Cardiac muscle cell (in vitro differentiated cells and primary cell): Measurements from ENCODE around the gene LMAN1L. TPM values are rescaled to one million over a fixed set of nuclear protein-coding genes. Genes with fewer than 3 reads are reported as not detected.

Experiments
- DNase-seq, 2 donors: peaks; one replicate each; pipeline versions ENCODE4 v3.0.0 to v3.0.0-alpha.2; 2010 to 2017; ENCODE audit warnings: low read depth in 1 of 2, low spot score in 1 of 2
- H3K27ac ChIP-seq: fragments of 200-600 bp; sonication (generic); 2 replicates; pipeline ENCODE4 v1.5.1; 2016
- H3K27me3 ChIP-seq: fragments of 200-600 bp; sonication (generic); 2 replicates; pipeline ENCODE4 v1.6.0; 2016; ENCODE audit warnings: control low read depth
- H3K36me3 ChIP-seq: fragments of 200-600 bp; sonication (generic); 2 replicates; pipeline ENCODE4 v1.5.1; 2016; ENCODE audit warnings: control low read depth
- H3K4me1 ChIP-seq: fragments of 200-600 bp; sonication (generic); 2 replicates; pipeline ENCODE4 v1.8.1; 2017; ENCODE audit warnings: low read depth, mild to moderate bottlenecking, mixed run types
- H3K4me3 ChIP-seq: fragments of 200-600 bp; sonication (generic); 2 replicates; pipeline ENCODE4 v1.5.1; 2016; ENCODE audit warnings: mild to moderate bottlenecking
- H3K9me3 ChIP-seq: fragments of 200-600 bp; sonication (generic); 2 replicates; pipeline ENCODE4 v1.5.1; 2017; ENCODE audit warnings: low read depth, mild to moderate bottlenecking, control low read depth
- CTCF ChIP-seq: IDR thresholded peaks from 2 replicates; pipeline ENCODE4 v1.5.1; 2012; ENCODE audit warnings: low read depth, mild to moderate bottlenecking, low read length
- polyA plus RNA-seq: library from polyadenylated mRNA; unstranded; fragments of >200 nt; fragmentation: Nextera tagmentation; extraction: Ambion mirVana; gene quantifications from 2 replicates; pipeline ENCODE4 v1.2.1, GENCODE V29; 2016
- total RNA-seq: library from RNA; depleted of rRNA; stranded (reverse); fragments of >200 nt; gene quantifications from 2 replicates; pipeline ENCODE4 v1.2.3, GENCODE V29; 2016

LMAN1L gene
- total and polyA plus RNA-seq, 2 experiments from 2014 or later = not detected

- TF ChIP-seq CTCF = peak; percentile 97
- peak; percentile 59 to 60 for DNase-seq
- Histone ChIP-seq H3K4me1 (no peaks in the 10 kb centered on the region), H3K36me3 (peaks cover 23% of the 10 kb centered on the region), H3K4me3 (no peak overlapping the region), H3K27ac (peak overlapping the region; percentile 19), H3K9me3 (no peaks in the 10 kb centered on the region), H3K27me3 (no peaks in the 10 kb centered on the region)
Measured at GRCh38 chr15:74799856-74800558, 12.6 kb upstream of the LMAN1L start.

- no peak for TF ChIP-seq CTCF
- peaks cover 23% of the 10 kb centered on the region for H3K36me3 ChIP-seq
Measured at GRCh38 chr15:74800559-74801094, 12.0 kb upstream of the LMAN1L start.

GRCh38 chr15:74801311-74801997 is 11.2 kb upstream of the LMAN1L start:
- Histone ChIP-seq H3K27ac (no peak overlapping the region), H3K27me3 (no peaks in the 10 kb centered on the region), H3K4me1 (no peaks in the 10 kb centered on the region), H3K4me3 (no peak overlapping the region), H3K36me3 (peaks cover 23% of the 10 kb centered on the region), H3K9me3 (no peaks in the 10 kb centered on the region)
- no peak for DNase-seq
- TF ChIP-seq CTCF = no peak

More at GRCh38 chr15:74800559-74801094, 12.0 kb upstream of the LMAN1L start:
- no peak overlapping the region for H3K4me3 ChIP-seq
- no peaks in the 10 kb centered on the region for H3K27me3 ChIP-seq
- H3K9me3 ChIP-seq = no peaks in the 10 kb centered on the region
- DNase-seq = no peak
- no peak overlapping the region for H3K27ac ChIP-seq
- no peaks in the 10 kb centered on the region for H3K4me1 ChIP-seq

GRCh38 chr15:74802290-74802689 is 10.3 kb upstream of the LMAN1L start:
- no peak for TF ChIP-seq CTCF
- DNase-seq = no peak

DNA sequence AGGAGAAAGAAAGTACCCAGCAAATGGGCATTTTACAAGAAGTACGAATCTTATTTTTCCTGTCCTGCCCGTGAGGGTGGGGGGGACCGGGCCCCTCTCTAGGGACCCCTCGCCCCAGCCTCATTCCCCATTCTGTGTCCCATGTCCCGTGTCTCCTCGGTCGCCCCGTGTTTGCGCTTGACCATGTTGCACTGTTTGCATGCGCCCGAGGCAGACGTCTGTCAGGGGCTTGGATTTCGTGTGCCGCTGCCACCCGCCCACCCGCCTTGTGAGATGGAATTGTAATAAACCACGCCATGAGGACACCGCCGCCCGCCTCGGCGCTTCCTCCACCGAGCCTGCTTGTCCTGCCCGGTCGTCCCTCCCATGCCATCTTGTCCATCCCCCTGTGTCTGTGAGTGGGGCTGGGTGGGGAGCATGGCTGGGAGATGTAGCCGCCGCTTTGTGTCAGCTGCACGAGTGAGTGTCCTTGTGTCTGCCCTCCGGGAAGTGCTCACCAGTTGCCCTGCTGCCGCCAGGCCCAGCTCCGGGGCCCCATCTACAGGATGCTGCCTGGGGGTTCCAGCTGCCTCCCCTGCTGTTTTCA is 9.7 kb upstream of the LMAN1L start:
- H3K4me3 ChIP-seq = no peak overlapping the region
- TF ChIP-seq CTCF = no peak
- H3K9me3 ChIP-seq = no peaks in the 10 kb centered on the region
- H3K36me3 ChIP-seq = peaks cover 23% of the 10 kb centered on the region
- H3K4me1 ChIP-seq = no peaks in the 10 kb centered on the region
- no peak for DNase-seq
- no peaks in the 10 kb centered on the region for H3K27me3 ChIP-seq
- no peak overlapping the region for H3K27ac ChIP-seq

More at GRCh38 chr15:74802290-74802689, 10.3 kb upstream of the LMAN1L start:
- H3K9me3 ChIP-seq = no peaks in the 10 kb centered on the region
- H3K4me1 ChIP-seq = no peaks in the 10 kb centered on the region
- no peak overlapping the region for H3K4me3 ChIP-seq
- no peak overlapping the region for H3K27ac ChIP-seq
- no peaks in the 10 kb centered on the region for H3K27me3 ChIP-seq
- peaks cover 23% of the 10 kb centered on the region for H3K36me3 ChIP-seq
